ENCODE results near the gene TMEM212.

Gene TMEM212

DNA sequence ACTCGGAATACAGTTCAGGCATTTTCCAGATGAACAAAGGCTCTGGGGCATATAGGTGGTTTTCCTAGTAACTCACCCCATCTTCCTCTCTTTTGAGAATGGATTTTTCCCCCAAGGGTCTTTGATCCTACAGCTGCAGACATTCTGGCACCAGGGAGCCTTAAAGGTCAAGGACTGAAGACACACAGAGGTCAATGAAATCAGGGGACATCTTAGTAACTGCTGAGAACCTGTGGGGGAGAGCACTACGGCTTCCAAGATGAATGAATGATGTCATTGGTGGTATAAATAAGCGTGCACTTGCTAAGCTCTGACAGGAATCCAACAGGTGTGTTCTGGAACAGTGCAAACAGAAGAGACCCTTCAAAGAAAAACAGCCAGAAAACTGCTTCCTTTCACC is 36.3 kb downstream of the TMEM212 start:
- H3K9ac ChIP-seq (ENCODE audit: low read depth, low read length) = no peak overlapping the region
- whole genome bisulfite sequencing = 90% methylated on average over 3 of the region's 3 CpGs
- no peaks in the 10 kb centered on the region for H3K27me3 ChIP-seq (ENCODE audit: insufficient read depth, low read length)
- H3K4me1 ChIP-seq (ENCODE audit: insufficient read depth, low read length) = peaks cover 54% of the 10 kb centered on the region
- no peak overlapping the region for H3K4me3 ChIP-seq (ENCODE audit: low read length)
- no peaks in the 10 kb centered on the region for H3K9me3 ChIP-seq (ENCODE audit: insufficient read depth, low read depth, low read length)
- H3K27ac ChIP-seq (ENCODE audit: low read depth, low read length) = no peak overlapping the region
- H3K36me3 ChIP-seq (ENCODE audit: insufficient read depth, low read length) = no peaks in the 10 kb centered on the region

DNA sequence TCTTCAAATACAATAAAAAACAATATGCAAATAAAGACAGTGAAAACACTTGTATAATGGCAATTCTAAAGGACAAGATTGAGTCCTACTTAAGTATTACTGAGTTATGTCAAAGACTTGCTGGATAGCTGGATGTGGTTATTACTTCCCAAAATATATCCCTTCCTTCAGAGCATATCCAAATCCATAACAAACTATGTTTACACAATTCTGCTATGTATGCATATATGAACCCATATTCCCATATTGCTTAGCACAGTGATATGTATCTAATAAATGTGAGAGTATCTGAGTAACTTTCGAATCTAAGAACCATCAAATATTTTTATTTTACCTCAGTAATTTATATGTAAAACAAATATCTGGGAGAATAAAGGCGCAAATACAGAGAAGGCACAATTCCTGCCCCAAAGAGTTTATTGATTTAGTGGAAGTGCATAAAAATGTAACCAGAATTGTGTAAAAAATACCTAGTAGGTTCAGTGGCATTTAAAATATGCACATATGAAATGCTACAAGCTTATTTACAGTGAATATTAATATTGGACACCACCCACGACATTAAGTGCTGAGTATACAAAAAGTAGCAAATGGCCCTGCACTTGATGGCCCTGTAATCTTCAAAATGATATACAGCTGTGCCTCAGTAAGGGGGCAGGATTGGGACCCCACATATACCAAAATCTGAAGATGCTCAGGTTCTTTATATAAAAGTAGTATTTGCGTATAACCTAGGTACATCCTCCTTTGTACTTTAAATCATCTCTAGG is 37.1 kb downstream of the TMEM212 start:
- H3K9me3 ChIP-seq (ENCODE audit: insufficient read depth, low read depth, low read length) = no peaks in the 10 kb centered on the region
- peaks cover 46% of the 10 kb centered on the region for H3K4me1 ChIP-seq (ENCODE audit: insufficient read depth, low read length)
- H3K4me3 ChIP-seq (ENCODE audit: low read length) = no peak overlapping the region
- 92% methylated on average over 2 of the region's 4 CpGs for WGBS
- no peaks in the 10 kb centered on the region for H3K27me3 ChIP-seq (ENCODE audit: insufficient read depth, low read length)
- H3K9ac ChIP-seq (ENCODE audit: low read depth, low read length) = no peak overlapping the region
- H3K36me3 ChIP-seq (ENCODE audit: insufficient read depth, low read length) = no peaks in the 10 kb centered on the region
- no peak overlapping the region for H3K27ac ChIP-seq (ENCODE audit: low read depth, low read length)

- H3K9ac ChIP-seq (ENCODE audit: low read depth, low read length) = no peak overlapping the region
- no peak overlapping the region for H3K4me3 ChIP-seq (ENCODE audit: low read length)
- H3K27me3 ChIP-seq (ENCODE audit: insufficient read depth, low read length) = no peaks in the 10 kb centered on the region
- no peak overlapping the region for H3K27ac ChIP-seq (ENCODE audit: low read depth, low read length)
- no peaks in the 10 kb centered on the region for H3K9me3 ChIP-seq (ENCODE audit: insufficient read depth, low read depth, low read length)
- H3K36me3 ChIP-seq (ENCODE audit: insufficient read depth, low read length) = no peaks in the 10 kb centered on the region
- peaks cover 39% of the 10 kb centered on the region for H3K4me1 ChIP-seq (ENCODE audit: insufficient read depth, low read length)
- WGBS = 95% methylated on average over 3 of the region's 3 CpGs
Observed at GRCh38 chr3:171881251-171881650, 38.1 kb downstream of the TMEM212 start.

DNA sequence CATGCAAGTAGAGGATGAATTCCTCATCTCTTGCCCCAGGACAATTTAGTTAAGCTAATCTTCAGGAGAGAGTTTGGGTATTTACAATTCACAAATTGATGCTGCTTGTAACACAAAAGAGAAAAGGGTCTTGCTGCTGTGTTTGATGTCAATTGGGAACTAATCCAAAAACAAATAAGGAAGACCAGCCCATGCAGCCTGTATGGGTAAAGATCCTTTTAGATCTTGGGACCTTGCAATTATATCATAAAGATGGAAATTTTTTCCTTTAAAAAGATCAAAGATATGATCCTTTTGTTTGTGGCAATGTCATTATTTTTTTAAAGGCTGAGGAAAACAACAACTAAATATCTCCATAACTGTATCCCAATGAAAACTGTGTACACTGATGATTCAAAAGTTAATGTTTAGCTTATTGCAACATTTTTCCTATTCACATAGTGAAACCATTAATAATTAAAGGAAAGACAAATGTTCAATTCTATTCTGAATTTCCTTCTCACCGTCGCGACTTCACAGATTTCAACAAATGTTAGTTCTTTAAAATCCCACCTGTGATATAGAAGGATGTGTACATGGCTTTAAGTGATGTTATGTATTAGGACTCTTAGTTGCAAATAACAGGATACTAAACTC is 40.2 kb downstream of the TMEM212 start:
- Histone ChIP-seq H3K4me1 (ENCODE audit: insufficient read depth, low read length) (peaks cover 35% of the 10 kb centered on the region), H3K27ac (ENCODE audit: low read depth, low read length) (no peak overlapping the region), H3K36me3 (ENCODE audit: insufficient read depth, low read length) (no peaks in the 10 kb centered on the region), H3K9me3 (ENCODE audit: insufficient read depth, low read depth, low read length) (peaks cover 5% of the 10 kb centered on the region; the same call in 1 of the 2 replicates), H3K27me3 (ENCODE audit: insufficient read depth, low read length) (no peaks in the 10 kb centered on the region), H3K4me3 (ENCODE audit: low read length) (no peak overlapping the region), H3K9ac (ENCODE audit: low read depth, low read length) (no peak overlapping the region)
- no CpG with 5 or more reads among the region's 3 CpGs for WGBS

DNA sequence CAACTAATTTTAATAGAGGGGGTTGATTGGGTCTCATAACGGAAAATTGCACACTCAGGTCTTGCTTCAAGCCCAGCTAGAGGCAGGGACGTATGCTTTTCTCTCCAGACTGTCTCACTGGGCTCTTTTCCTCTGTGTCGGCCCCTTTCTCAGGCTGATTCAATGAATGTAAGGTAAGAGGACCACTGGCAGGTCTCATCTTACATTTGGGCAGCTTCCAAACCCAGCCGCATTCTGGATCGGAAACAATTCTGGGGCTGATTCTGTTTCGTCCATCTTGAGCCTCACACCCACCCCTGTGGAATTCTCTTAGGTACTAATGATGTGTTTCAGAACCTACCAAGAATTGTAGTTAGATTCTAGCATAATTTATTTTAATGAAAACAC is 40.7 kb downstream of the TMEM212 start:
- Histone ChIP-seq H3K36me3 (ENCODE audit: insufficient read depth, low read length) (no peaks in the 10 kb centered on the region), H3K27ac (ENCODE audit: low read depth, low read length) (no peak overlapping the region), H3K27me3 (ENCODE audit: insufficient read depth, low read length) (no peaks in the 10 kb centered on the region), H3K9ac (ENCODE audit: low read depth, low read length) (no peak overlapping the region), H3K4me3 (ENCODE audit: low read length) (no peak overlapping the region), H3K4me1 (ENCODE audit: insufficient read depth, low read length) (peaks cover 30% of the 10 kb centered on the region), H3K9me3 (ENCODE audit: insufficient read depth, low read depth, low read length) (peaks cover 9% of the 10 kb centered on the region; the same call in 1 of the 2 replicates)
- 78% methylated on average over 6 of the region's 6 CpGs for WGBS

DNA sequence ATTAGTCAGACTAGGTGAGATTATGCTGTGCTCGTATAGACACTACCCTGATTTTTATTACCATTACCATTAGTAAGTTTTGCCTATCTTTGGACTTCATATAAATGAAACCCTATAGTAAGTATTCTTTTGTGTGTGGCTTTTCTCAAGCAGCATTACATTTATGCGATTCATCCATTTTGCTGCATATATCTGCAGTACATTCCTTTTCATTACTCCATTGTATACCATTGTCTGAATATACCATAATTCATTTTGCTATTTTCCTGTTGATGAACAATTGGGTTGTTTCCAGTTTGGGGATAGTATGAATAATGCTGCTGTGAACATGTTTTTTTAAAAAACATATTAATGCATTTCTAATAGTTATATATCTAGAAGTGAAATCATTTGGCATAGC is 45.3 kb downstream of the TMEM212 start:
- Histone ChIP-seq H3K4me1 (ENCODE audit: insufficient read depth, low read length) (peaks cover 6% of the 10 kb centered on the region), H3K4me3 (ENCODE audit: low read length) (no peak overlapping the region), H3K27me3 (ENCODE audit: insufficient read depth, low read length) (no peaks in the 10 kb centered on the region), H3K27ac (ENCODE audit: low read depth, low read length) (no peak overlapping the region), H3K36me3 (ENCODE audit: insufficient read depth, low read length) (no peaks in the 10 kb centered on the region), H3K9ac (ENCODE audit: low read depth, low read length) (no peak overlapping the region), H3K9me3 (ENCODE audit: insufficient read depth, low read depth, low read length) (peaks cover 22% of the 10 kb centered on the region)
- WGBS = 86% methylated on average over 1 of the region's 2 CpGs

DNA sequence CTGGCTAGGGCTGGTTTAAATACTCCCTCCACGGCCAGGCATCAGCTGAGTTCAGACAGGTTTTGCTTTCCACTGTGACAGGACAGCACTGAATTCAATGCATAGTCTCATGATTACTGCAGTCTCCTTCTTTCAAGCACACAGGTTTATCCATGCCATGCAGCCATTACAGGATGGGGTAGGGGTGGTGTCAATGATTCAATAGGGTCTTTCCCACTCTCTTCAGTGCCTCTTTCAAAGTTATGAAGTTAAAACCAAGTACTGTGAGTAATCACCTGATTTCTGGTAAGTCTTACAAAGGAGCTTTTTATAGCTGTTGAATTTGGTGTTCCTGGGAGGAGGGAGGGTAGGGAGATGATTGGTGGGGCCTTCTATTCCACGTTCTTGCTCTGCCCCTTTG is 47.2 kb downstream of the TMEM212 start:
- Histone ChIP-seq H3K4me1 (ENCODE audit: insufficient read depth, low read length) (no peaks in the 10 kb centered on the region), H3K9ac (ENCODE audit: low read depth, low read length) (no peak overlapping the region), H3K4me3 (ENCODE audit: low read length) (no peak overlapping the region), H3K27ac (ENCODE audit: low read depth, low read length) (no peak overlapping the region), H3K36me3 (ENCODE audit: insufficient read depth, low read length) (no peaks in the 10 kb centered on the region), H3K9me3 (ENCODE audit: insufficient read depth, low read depth, low read length) (peaks cover 22% of the 10 kb centered on the region), H3K27me3 (ENCODE audit: insufficient read depth, low read length) (no peaks in the 10 kb centered on the region)
- 79% methylated on average over 1 of the region's 2 CpGs for WGBS

- Histone ChIP-seq H3K9ac (ENCODE audit: low read depth, low read length) (no peak overlapping the region), H3K9me3 (ENCODE audit: insufficient read depth, low read depth, low read length) (peaks cover 22% of the 10 kb centered on the region), H3K27ac (ENCODE audit: low read depth, low read length) (no peak overlapping the region), H3K36me3 (ENCODE audit: insufficient read depth, low read length) (no peaks in the 10 kb centered on the region), H3K4me1 (ENCODE audit: insufficient read depth, low read length) (no peaks in the 10 kb centered on the region), H3K27me3 (ENCODE audit: insufficient read depth, low read length) (no peaks in the 10 kb centered on the region), H3K4me3 (ENCODE audit: low read length) (no peak overlapping the region)
Observed at GRCh38 chr3:171892457-171892856, 49.3 kb downstream of the TMEM212 start.

GRCh38 chr3:171895291-171895690 is 52.1 kb downstream of the TMEM212 start:
- Histone ChIP-seq H3K9ac (ENCODE audit: low read depth, low read length) (no peak overlapping the region), H3K27me3 (ENCODE audit: insufficient read depth, low read length) (no peaks in the 10 kb centered on the region), H3K27ac (ENCODE audit: low read depth, low read length) (no peak overlapping the region), H3K36me3 (ENCODE audit: insufficient read depth, low read length) (no peaks in the 10 kb centered on the region), H3K4me3 (ENCODE audit: low read length) (no peak overlapping the region), H3K9me3 (ENCODE audit: insufficient read depth, low read depth, low read length) (no peaks in the 10 kb centered on the region; the same call in 1 of the 2 replicates), H3K4me1 (ENCODE audit: insufficient read depth, low read length) (no peaks in the 10 kb centered on the region)

GRCh38 chr3:171895900-171896299 is 52.8 kb downstream of the TMEM212 start:
- WGBS = 92% methylated on average over 5 of the region's 5 CpGs
- Histone ChIP-seq H3K4me1 (ENCODE audit: insufficient read depth, low read length) (no peaks in the 10 kb centered on the region), H3K27ac (ENCODE audit: low read depth, low read length) (no peak overlapping the region), H3K4me3 (ENCODE audit: low read length) (no peak overlapping the region), H3K27me3 (ENCODE audit: insufficient read depth, low read length) (no peaks in the 10 kb centered on the region), H3K9ac (ENCODE audit: low read depth, low read length) (no peak overlapping the region), H3K36me3 (ENCODE audit: insufficient read depth, low read length) (no peaks in the 10 kb centered on the region), H3K9me3 (ENCODE audit: insufficient read depth, low read depth, low read length) (no peaks in the 10 kb centered on the region)

DNA sequence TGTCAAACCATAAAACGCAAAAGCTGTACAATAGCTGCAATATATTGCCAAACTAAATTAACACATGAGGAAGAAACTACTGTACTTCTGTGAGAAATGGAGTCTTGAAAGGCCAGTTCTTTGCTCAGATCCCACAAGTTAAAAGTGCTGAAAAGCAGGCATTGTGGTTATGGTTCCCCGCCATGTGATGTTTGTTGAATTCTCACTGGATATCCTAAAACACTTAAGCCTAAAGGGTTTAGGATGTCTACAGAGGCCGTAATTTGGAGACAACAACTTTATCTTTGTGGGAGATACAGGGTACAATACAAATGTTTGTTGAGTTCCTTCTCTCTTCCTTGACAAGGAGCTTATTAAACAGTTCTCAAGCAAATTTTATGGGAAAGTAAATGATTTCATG is 53.2 kb downstream of the TMEM212 start:
- no peaks in the 10 kb centered on the region for H3K36me3 ChIP-seq (ENCODE audit: insufficient read depth, low read length)
- no peaks in the 10 kb centered on the region for H3K4me1 ChIP-seq (ENCODE audit: insufficient read depth, low read length)
- H3K27ac ChIP-seq (ENCODE audit: low read depth, low read length) = no peak overlapping the region
- H3K27me3 ChIP-seq (ENCODE audit: insufficient read depth, low read length) = no peaks in the 10 kb centered on the region
- H3K4me3 ChIP-seq (ENCODE audit: low read length) = no peak overlapping the region
- WGBS = 95% methylated on average over 3 of the region's 3 CpGs
- no peak overlapping the region for H3K9ac ChIP-seq (ENCODE audit: low read depth, low read length)
- H3K9me3 ChIP-seq (ENCODE audit: insufficient read depth, low read depth, low read length) = no peaks in the 10 kb centered on the region

Data from HUES64 (cell line).